ENCODE results near the gene RHCG. TPM values are rescaled to one million over a fixed set of nuclear protein-coding genes. Genes with fewer than 3 reads are reported as not detected.

The RHCG gene
- total and polyA plus RNA-seq, 2 of the 4 experiments (the other 2 are of a cell fraction): not detected

DNA sequence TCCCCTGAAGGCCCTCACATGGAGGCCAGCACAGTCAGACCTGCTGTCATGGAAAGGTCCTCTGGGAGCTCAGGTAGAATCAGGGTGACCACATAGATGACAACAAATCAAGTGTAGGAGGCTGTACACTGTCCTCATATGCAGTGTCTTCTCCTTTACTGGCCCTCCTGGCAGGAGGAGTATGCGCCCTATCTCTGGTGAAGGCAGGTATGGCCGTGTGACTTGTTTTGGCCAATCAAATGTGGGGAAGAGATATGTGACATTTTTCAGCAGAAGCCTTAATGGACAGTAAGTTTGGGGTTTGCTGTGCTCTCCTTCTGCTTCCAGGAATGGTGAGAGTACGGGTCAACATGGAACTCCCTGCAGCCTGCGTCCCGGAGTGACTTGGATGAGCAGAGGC, 69.9 kb downstream of the RHCG start:
- intact Hi-C loops (cut with micrococcal nuclease) (no loop called here), dilution Hi-C loops (cut with HindIII; ENCODE audit: low sequenced_read_pairs, unreplicated experiment) (no loop called here), in situ Hi-C loops (cut with MboI; ENCODE audit: low sequenced_read_pairs) (no loop called here)
- H3K4ac ChIP-seq (ENCODE audit: low read depth, low read length): no peak overlapping the region
- no peak overlapping the region for H3K4me3 ChIP-seq (ENCODE audit: insufficient read depth, low read depth, low read length)
- no peak overlapping the region for H3K23ac ChIP-seq (ENCODE audit: low read depth, low read length)
- H3K14ac ChIP-seq (replicated peaks; ENCODE audit: low read depth, low read length): no peak overlapping the region
- H3K4me1 ChIP-seq (ENCODE audit: control insufficient read depth, insufficient read depth, low read length): no peaks in the 10 kb centered on the region
- ATAC-seq (ENCODE audit: low read depth) (no peak), DNase-seq (no peak)
- no peak overlapping the region for H2BK120ac ChIP-seq (ENCODE audit: low read depth, low read length)
- H2BK15ac ChIP-seq (ENCODE audit: low read depth, low read length): no peak overlapping the region
- WGBS, 2 experiments (ENCODE audit: extremely low coverage in 2 of 2, insufficient read length in 1 of 2): 65% methylated on average over 2 of the region's 5 CpGs; no CpG with 5 or more reads in 1 of the 2 experiments
- H3K9me1 ChIP-seq (ENCODE audit: insufficient read depth, low read length): no peaks in the 10 kb centered on the region
- H3K79me1 ChIP-seq (ENCODE audit: low read depth in 1 of 2, low read length in 2 of 2): no peaks in the 10 kb centered on the region
- H3K36me3 ChIP-seq (ENCODE audit: control insufficient read depth, insufficient read depth, low read length): no peaks in the 10 kb centered on the region
- H4K5ac ChIP-seq (ENCODE audit: low read depth, low read length): no peak overlapping the region
- H2AFZ ChIP-seq (replicated peaks; ENCODE audit: low read length, poor library complexity): no peak overlapping the region
- H2AK5ac ChIP-seq (ENCODE audit: low read depth, low read length): no peak overlapping the region
- no peak overlapping the region for H2AK9ac ChIP-seq (replicated peaks; ENCODE audit: low read depth, low read length, poor library complexity)
- H3K27me3 ChIP-seq (ENCODE audit: control insufficient read depth, insufficient read depth, low read length): peaks cover 37% of the 10 kb centered on the region
- H4K91ac ChIP-seq (ENCODE audit: insufficient read depth, low read depth, low read length): no peak overlapping the region
- H4K8ac ChIP-seq (ENCODE audit: low read depth in 2 of 2, low read length in 2 of 2): no peak overlapping the region
- no peaks in the 10 kb centered on the region for H3K9me3 ChIP-seq (ENCODE audit: control insufficient read depth, insufficient read depth, low read length)
- no peak overlapping the region for H2BK20ac ChIP-seq (ENCODE audit: low read depth, low read length)
- TF ChIP-seq RCOR1 (IDR thresholded peaks at IDR 0.05; ENCODE audit: insufficient replicate concordance, low read length) (no peak), RFX5 (IDR thresholded peaks at IDR 0.05; ENCODE audit: low read depth, low read length) (no peak), MAFK (IDR thresholded peaks at IDR 0.05; ENCODE audit: low read depth, low read length) (no peak), MXI1 (IDR thresholded peaks at IDR 0.05; ENCODE audit: borderline replicate concordance, low read depth, low read length) (no peak), CHD1 (IDR thresholded peaks at IDR 0.05; ENCODE audit: low read depth, low read length) (no peak)
- no peak overlapping the region for H3K27ac ChIP-seq (ENCODE audit: insufficient read depth, low read length)
- H4K20me1 ChIP-seq (ENCODE audit: insufficient read depth, low read length): peaks cover 4% of the 10 kb centered on the region; the same call in 1 of the 2 replicates
- no peak overlapping the region for H3K56ac ChIP-seq (ENCODE audit: extremely low read depth, insufficient read depth, low read length)
- H3K9ac ChIP-seq (ENCODE audit: low read depth, low read length): no peak overlapping the region
- POLR2A ChIA-PET (ENCODE audit: unreplicated experiment): no interaction called here
- no peak overlapping the region for H3K18ac ChIP-seq (ENCODE audit: low read depth, low read length)
- CTCF ChIA-PET: interaction anchor here (0.9 kb wide), 1 partner anchor 68 kb away, joined by 3 read pairs; no protein-coding TSS in a partner anchor
- H2BK5ac ChIP-seq (ENCODE audit: low read depth, low read length, poor library complexity, severe bottlenecking): no peak overlapping the region
- no peak overlapping the region for H3K4me2 ChIP-seq (ENCODE audit: low read depth, low read length)
- BruUV-seq (replicated peaks): no TSS peak
